ENCODE measurements around the gene NARS2.

The NARS2 gene

DNA sequence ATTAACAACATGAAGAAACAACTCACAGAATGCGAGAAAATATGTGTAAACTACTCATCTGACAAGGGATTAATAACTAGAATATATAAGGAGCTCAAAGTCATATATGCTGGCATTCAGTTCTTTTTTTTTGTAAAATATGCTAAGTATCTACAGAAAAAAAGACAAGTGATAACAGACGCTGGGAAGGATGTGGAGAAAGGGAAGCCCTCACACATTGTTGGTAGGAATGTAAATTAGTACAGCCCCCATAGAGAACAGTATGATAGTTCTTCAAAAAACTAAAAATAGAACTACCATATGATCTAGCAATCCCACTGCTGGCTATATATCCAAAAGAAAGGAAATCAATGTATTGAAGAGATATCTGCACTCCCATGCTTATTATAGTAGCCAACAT, 170.9 kb downstream of the NARS2 start:
- no peak for DNase-seq

DNA sequence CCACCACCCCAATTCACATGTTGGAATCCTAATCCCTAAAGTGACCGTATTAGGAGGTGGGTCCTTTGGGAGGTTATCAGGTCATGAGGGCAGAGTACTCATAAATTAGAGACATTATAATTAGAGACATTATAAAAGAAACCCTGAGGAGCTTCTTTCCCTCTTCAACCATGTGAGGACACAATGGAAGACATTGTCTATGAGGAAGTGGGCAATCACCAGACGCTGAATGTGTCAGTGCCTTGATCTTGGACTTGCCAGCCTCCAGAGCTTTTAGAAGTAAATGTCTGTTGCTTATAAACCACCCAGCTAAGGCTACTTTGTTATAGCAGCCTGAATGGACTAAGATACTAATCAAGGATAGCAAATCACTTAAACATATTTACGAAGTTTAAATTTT, 171.8 kb downstream of the NARS2 start:
- DNase-seq = no peak

DNA sequence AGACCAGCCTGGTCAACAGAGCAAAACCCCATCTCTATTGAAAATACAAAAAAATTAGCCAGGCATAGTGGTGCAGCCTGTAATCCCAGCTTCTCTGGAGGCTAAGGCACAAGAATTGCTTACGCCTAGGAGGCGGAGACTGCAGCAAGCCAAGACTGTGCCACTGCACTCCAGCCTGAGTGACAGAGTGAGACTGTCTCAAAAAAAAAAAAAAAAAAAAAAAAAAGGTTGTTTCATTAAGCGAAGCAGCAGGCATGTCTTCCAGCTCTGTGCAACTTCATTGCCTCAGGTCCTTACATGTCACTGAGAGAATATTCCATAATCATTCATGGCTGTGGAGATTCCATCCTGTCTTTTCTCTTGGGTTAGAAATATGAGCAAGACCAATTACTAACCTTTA, 174.0 kb downstream of the NARS2 start:
- no peak for DNase-seq

DNA sequence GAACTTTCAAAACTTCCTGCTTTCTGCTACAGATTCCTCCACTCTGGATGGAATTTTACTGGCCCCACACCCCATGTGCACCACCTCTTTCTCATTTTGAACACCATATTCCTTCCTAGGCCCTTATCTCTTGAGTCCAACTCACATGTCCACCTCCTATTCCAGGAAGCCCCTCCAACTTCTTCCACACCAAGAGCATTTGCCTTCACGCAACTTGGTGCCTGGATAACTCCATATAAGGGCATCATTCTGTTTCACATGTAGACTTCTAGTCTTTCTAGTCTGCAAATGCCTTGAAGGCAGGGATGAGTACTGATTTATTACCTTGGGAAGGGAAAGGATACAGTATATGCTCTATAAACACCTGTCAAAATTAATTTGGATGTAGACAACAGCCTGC, 174.5 kb downstream of the NARS2 start:
- no peak for DNase-seq

DNA sequence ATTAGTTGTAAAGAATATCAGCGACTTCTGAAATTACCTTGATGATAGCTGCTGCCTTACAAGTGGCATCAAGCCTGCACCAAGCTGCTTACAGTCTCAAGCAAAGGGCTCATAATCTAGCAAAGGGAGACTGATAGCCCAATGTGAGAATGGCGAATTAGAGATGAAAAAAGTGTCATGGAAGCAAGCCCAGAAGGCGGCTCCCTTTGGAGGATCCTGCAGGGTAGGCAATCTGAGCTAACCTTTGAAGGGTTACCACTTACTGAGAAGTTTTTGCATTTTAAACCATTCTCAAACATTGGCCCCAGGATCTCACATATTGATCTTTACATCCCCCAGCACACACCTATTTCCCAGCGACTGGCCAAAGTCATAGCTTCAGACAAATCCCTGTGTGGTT, 175.5 kb downstream of the NARS2 start:
- no peak for DNase-seq

DNA sequence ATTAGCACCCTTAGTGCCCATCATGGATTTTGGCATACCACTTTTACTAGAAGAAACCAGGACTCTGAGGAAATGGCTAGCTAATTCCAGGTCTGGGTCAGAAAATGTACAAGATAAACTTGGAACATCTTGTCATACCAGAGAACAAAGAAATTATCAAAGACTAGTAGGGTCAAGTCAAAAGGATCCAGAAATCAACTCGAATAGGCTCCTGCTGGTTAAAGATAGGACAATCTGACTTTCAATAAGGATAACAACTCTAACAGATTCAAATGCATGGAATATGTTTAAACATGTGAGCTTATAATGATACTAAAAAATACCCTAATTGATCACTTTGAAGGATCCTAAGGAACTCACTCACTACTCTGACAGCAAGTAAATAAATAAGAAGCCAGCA, 175.9 kb downstream of the NARS2 start:
- DNase-seq = no peak

DNA sequence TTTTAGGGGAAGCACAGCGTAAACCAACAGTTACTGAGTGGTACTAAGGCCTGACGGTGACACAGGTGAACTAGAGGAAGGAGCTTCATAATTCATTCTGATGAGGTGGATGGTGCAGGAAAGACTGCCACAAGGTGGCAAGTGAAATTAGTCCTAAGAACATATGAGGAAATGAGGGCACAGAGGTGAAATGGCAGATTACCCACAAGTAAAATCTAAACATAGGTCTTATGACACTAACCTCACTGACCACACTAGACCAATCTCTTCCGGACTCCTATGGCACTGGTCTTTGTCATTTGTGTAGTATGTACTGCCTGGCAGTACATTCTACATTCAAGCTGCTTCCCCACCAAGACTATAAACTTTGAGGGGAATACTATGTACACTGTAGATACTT, 177.3 kb downstream of the NARS2 start:
- DNase-seq = no peak

DNA sequence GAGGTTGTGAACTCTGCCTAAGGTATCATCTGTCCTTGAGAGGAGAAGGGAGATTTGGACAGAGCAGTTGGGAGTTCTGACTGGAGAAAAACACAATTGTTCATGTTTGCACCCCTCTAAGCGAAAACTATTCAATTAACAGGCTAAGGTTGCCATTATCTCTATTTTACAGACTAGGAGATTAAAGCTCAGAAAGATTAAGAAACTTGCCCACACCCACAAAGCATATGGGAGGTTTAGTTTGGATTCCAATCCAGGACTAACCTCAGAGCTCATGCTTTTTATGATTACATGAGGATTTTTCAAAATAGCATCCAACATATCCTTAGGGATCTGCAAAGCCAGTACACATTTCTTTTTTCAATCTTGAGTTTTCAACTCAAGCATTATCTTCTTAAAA, 179.1 kb downstream of the NARS2 start:
- no peak for DNase-seq

DNA sequence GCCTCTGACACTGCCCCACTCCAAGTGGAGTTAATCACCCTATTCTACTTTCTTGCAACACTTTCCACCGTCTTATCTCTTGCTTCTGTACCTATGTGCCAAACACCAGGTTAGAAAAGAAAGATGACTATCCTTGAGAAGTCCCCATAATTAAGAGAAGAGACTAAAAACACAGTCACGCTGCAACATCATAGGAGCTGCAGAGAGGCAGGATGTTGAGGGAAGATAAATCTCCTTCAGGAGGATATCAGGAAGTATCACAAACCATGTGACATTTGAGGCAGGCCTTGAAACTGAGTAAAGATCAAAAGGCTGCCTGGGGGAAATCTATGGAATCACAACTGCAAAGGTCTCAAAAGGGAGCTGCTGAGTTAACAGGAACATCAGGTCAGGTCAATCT, 181.8 kb downstream of the NARS2 start:
- no peak for DNase-seq

DNA sequence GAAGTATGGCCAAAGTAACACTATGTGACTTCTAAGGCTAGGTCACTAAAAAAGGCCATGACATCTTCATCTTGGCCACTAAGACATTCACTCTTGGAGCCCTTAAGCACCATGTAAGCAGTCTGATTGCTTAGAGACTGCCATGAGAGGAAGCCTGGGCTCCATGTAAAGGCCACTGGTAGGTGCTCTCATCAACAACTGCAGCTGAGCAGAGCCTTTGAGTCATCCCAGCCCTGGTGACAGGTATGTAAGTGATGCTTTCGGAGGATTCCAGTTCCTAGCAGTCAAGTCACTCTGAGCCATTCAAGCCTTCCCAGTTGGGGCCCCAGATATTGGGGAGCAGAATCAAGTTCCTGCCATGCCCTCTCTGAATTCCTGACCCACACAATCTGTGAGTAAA, 183.2 kb downstream of the NARS2 start:
- no peak for DNase-seq

DNA sequence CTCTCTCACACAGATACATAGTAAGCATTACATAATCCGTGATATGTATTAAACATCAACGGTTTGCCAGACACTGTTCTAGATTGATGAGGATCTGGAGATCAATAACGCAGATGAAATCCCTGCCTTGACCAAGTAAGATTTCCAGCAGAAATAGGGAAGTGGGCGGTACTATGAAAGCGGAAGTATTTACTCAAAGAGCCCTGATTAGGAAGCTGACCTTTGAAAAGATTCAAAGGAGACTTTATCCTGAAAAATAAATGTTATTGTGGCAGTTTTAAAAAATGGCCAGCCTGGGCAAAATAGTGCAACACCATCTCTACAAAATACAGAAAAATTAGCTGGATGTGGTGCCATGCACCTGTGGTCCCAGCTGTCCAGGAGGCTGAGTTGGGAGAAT, 183.9 kb downstream of the NARS2 start:
- DNase-seq = no peak

DNA sequence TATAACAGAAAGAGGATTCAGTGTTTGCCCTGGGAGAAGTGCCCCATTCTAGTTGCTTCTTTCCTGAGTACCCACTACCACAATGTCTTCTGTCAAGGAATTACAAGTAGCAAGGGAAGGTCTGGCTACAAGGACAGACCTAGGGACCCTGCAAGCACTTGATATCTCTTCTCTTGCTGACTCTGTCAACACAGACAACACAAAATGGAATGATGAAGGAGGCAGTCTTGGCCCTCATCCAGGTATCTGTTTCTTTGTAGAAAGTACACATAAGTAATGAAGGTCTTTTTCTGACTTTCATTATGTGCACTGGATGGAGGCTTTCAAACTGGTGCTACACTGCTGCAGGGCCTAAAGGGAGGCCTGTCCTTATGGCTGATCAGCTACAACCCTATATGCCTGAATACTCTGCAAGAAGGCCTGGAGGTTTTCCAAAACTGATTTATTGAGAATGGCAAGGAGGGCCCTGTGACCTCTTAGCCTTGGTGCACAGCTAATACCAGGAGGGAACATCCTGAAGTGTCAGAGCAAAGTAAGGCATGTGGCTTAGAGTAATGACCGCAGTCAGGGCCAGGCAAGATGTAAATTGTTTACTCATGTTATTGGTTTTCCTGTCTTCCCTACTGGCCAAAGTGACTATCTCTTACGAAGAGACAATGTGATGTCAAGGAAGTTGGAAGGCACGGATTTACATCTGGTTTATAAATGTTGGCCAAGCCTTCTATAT, 188.3 kb downstream of the NARS2 start:
- no peak for DNase-seq
